DND-41 (cell line): Measurements from ENCODE around the gene IKZF2.
A peak's percentile ranks its signal among the peaks of the same experiment; 100 is the strongest.

Experiments used
- ATAC-seq: fragments of 200-7000 bp; cut with Tn5 transposase; 3 replicates; pipeline ENCODE4 v1.9.1; 2021; ENCODE audit warnings: low read depth; ENCODE audit not compliant: insufficient read depth
- DNase-seq: peaks from one replicate; pipeline ENCODE4 v3.0.0-alpha.2; 2020
- H2AFZ ChIP-seq: 2 replicates; pipeline ENCODE4 v1.6.0; 2012; ENCODE audit warnings: low read depth, low read length
- H3K27ac ChIP-seq: 2 replicates; pipeline ENCODE4 v1.5.1; 2012; ENCODE audit warnings: low read length, inconsistent platforms
- H3K27me3 ChIP-seq: fragments of 200-600 bp; sonication (generic); 2 replicates; pipeline ENCODE4 v1.6.0; 2012; ENCODE audit warnings: low read length, mild to moderate bottlenecking, inconsistent platforms; ENCODE audit not compliant: insufficient read depth, poor library complexity
- H3K36me3 ChIP-seq: 2 replicates; pipeline ENCODE4 v1.5.1; 2012; ENCODE audit warnings: low read length, inconsistent platforms; ENCODE audit not compliant: insufficient read depth
- H3K4me1 ChIP-seq: 2 replicates; pipeline ENCODE4 v1.5.1; 2012; ENCODE audit warnings: mild to moderate bottlenecking, low read length; ENCODE audit not compliant: insufficient read depth
- H3K4me2 ChIP-seq: 2 replicates; pipeline ENCODE4 v1.6.0; 2012; ENCODE audit warnings: mild to moderate bottlenecking, moderate library complexity, low read length, inconsistent platforms; ENCODE audit not compliant: insufficient read depth
- H3K4me3 ChIP-seq, 2 experiments: fragments of 200-600 bp in 1 of 2; shearing (Covaris generic) in 1 of 2; 2 replicates each; pipeline ENCODE4 v1.5.1; 2012 to 2016; ENCODE audit warnings: inconsistent platforms in 2 of 2, low read length in 2 of 2, mild to moderate bottlenecking in 2 of 2, low read depth in 1 of 2, moderate library complexity in 1 of 2
- H3K79me2 ChIP-seq: 2 replicates; pipeline ENCODE4 v1.6.0; 2012; ENCODE audit warnings: low read length, inconsistent platforms; ENCODE audit not compliant: insufficient read depth
- H3K9ac ChIP-seq: 2 replicates; pipeline ENCODE4 v1.6.0; 2012; ENCODE audit warnings: low read depth, mild to moderate bottlenecking, inconsistent platforms, low read length, moderate library complexity
- H3K9me3 ChIP-seq: 2 replicates; pipeline ENCODE4 v1.5.1; 2012; ENCODE audit warnings: low read length, moderate library complexity, mild to moderate bottlenecking, inconsistent platforms; ENCODE audit not compliant: insufficient read depth, severe bottlenecking
- H4K20me1 ChIP-seq: 2 replicates; pipeline ENCODE4 v1.6.0; 2012; ENCODE audit warnings: low read length; ENCODE audit not compliant: insufficient read depth
- CTCF ChIP-seq: IDR thresholded peaks from 2 replicates; pipeline ENCODE4 v1.5.1; 2012; ENCODE audit warnings: borderline replicate concordance, low read length, moderate library complexity, mild to moderate bottlenecking; ENCODE audit not compliant: poor library complexity, severe bottlenecking; ENCODE audit errors: extremely low read depth
- EZH2 ChIP-seq: IDR thresholded peaks from 3 replicates; pipeline ENCODE4 v1.6.1; 2012; ENCODE audit warnings: borderline replicate concordance, low read depth, mild to moderate bottlenecking, moderate library complexity, low read length, inconsistent platforms; ENCODE audit not compliant: severe bottlenecking

Gene IKZF2

GRCh38 chr2:213011505-213011904, 139.9 kb downstream of the IKZF2 start:
- Histone ChIP-seq H3K4me2 (no peak overlapping the region), H3K27ac (no peak overlapping the region), H3K4me1 (no peaks in the 10 kb centered on the region), H3K79me2 (no peaks in the 10 kb centered on the region), H3K4me3 (no peak overlapping the region), H3K27me3 (no peaks in the 10 kb centered on the region), H3K9ac (no peak overlapping the region), H4K20me1 (no peaks in the 10 kb centered on the region), H3K9me3 (no peaks in the 10 kb centered on the region), H2AFZ (no peak overlapping the region), H3K36me3 (peaks cover 90% of the 10 kb centered on the region)
- ATAC-seq (no peak), DNase-seq (no peak)
- no peak for TF ChIP-seq CTCF
- TF ChIP-seq EZH2, result no peak

GRCh38 chr2:213010106-213010779, 141.2 kb downstream of the IKZF2 start:
- no peaks in the 10 kb centered on the region for H3K79me2 ChIP-seq
- peak overlapping the region; percentile 21; the same call in 1 of the 2 replicates for H3K27ac ChIP-seq
- no peak overlapping the region for H3K4me3 ChIP-seq
- no peak overlapping the region for H3K9ac ChIP-seq
- no peak for DNase-seq
- H4K20me1 ChIP-seq, result no peaks in the 10 kb centered on the region
- H3K4me1 ChIP-seq, result no peaks in the 10 kb centered on the region
- H3K27me3 ChIP-seq, result no peaks in the 10 kb centered on the region
- no peak overlapping the region for H3K4me2 ChIP-seq
- no peak overlapping the region for H2AFZ ChIP-seq
- no peak for ATAC-seq
- H3K9me3 ChIP-seq, result no peaks in the 10 kb centered on the region
- H3K36me3 ChIP-seq, result peaks cover 90% of the 10 kb centered on the region
- TF ChIP-seq CTCF, result no peak
- TF ChIP-seq EZH2, result no peak

- ATAC-seq, result no peak
- Histone ChIP-seq H3K27ac (no peak overlapping the region), H3K4me3 (no peak overlapping the region), H4K20me1 (no peaks in the 10 kb centered on the region), H3K27me3 (no peaks in the 10 kb centered on the region), H3K36me3 (peaks cover 70% of the 10 kb centered on the region), H3K9ac (no peak overlapping the region), H2AFZ (no peak overlapping the region), H3K4me1 (peaks cover 4% of the 10 kb centered on the region; the same call in 1 of the 2 replicates), H3K79me2 (no peaks in the 10 kb centered on the region), H3K4me2 (no peak overlapping the region), H3K9me3 (no peaks in the 10 kb centered on the region)
- DNase-seq, result no peak
- TF ChIP-seq EZH2 (no peak), CTCF (no peak)
Measured at GRCh38 chr2:213007290-213007838, 144.0 kb downstream of the IKZF2 start.
